Neural progenitor cell (in vitro differentiated cells): Measurements from ENCODE around the gene ASB10. TPM values are rescaled to one million over a fixed set of nuclear protein-coding genes. Genes with fewer than 3 reads are reported as not detected.

Source experiments
- DNase-seq: peaks from one replicate; pipeline ENCODE4 v3.0.0-alpha.2; 2016; ENCODE audit warnings: low spot score
- H2AFZ ChIP-seq: fragments of 200-600 bp; sonication (generic); replicated peaks from 2 replicates; pipeline ENCODE4 v1.6.1; 2016; ENCODE audit warnings: antibody characterized with exemption
- H3F3A ChIP-seq: fragments of 200-600 bp; sonication (generic); 2 replicates; pipeline ENCODE4 v1.6.1; 2016; ENCODE audit warnings: antibody characterized with exemption, low read depth
- H3K27ac ChIP-seq: fragments of 200-600 bp; sonication (generic); 2 replicates; pipeline ENCODE4 v1.5.1; 2016; ENCODE audit warnings: mild to moderate bottlenecking
- H3K27me3 ChIP-seq: fragments of 200-600 bp; sonication (generic); 2 replicates; pipeline ENCODE4 v1.6.1; 2016; ENCODE audit warnings: mild to moderate bottlenecking, moderate library complexity
- H3K36me3 ChIP-seq: fragments of 200-600 bp; sonication (generic); 2 replicates; pipeline ENCODE4 v1.5.1; 2016
- H3K4me1 ChIP-seq: fragments of 200-600 bp; sonication (generic); 2 replicates; pipeline ENCODE4 v1.6.1; 2016; ENCODE audit warnings: mixed run types
- H3K4me2 ChIP-seq: fragments of 200-600 bp; sonication (generic); 2 replicates; pipeline ENCODE4 v1.6.1; 2016
- H3K4me3 ChIP-seq: fragments of 200-600 bp; sonication (generic); 2 replicates; pipeline ENCODE4 v1.5.1; 2016
- H3K79me2 ChIP-seq: fragments of 200-600 bp; sonication (generic); 2 replicates; pipeline ENCODE4 v1.6.1; 2016; ENCODE audit warnings: low read depth
- H3K9ac ChIP-seq: fragments of 200-600 bp; sonication (generic); 2 replicates; pipeline ENCODE4 v1.6.1; 2016
- H3K9me3 ChIP-seq: fragments of 200-600 bp; sonication (generic); 2 replicates; pipeline ENCODE4 v1.5.1; 2016; ENCODE audit warnings: low read depth
- H4K20me1 ChIP-seq: fragments of 200-600 bp; sonication (generic); 2 replicates; pipeline ENCODE4 v1.6.1; 2016; ENCODE audit warnings: low read depth
- H3K27ac Mint-ChIP-seq: 3 replicates; pipeline ENCODE4 v1.8.0; 2021; ENCODE audit warnings: mixed read lengths
- H3K27me3 Mint-ChIP-seq: 2 replicates; pipeline ENCODE4 v1.8.0; 2022; ENCODE audit warnings: low read depth, mild to moderate bottlenecking, inconsistent platforms, moderate library complexity, mixed read lengths; ENCODE audit not compliant: insufficient read depth
- H3K36me3 Mint-ChIP-seq: 3 replicates; pipeline ENCODE4 v1.8.0; 2021; ENCODE audit warnings: mixed read lengths
- H3K4me1 Mint-ChIP-seq: 3 replicates; pipeline ENCODE4 v1.8.0; 2021; ENCODE audit warnings: mixed read lengths
- H3K4me3 Mint-ChIP-seq: 3 replicates; pipeline ENCODE4 v1.8.0; 2021; ENCODE audit warnings: mild to moderate bottlenecking, moderate library complexity, mixed read lengths
- H3K9me3 Mint-ChIP-seq: 3 replicates; pipeline ENCODE4 v1.8.0; 2020; ENCODE audit warnings: mixed read lengths
- CTCF ChIP-seq: fragments of 200-600 bp; sonication (generic); IDR thresholded peaks from 2 replicates; pipeline ENCODE4 v1.5.1; 2017; ENCODE audit warnings: antibody characterized with exemption, mild to moderate bottlenecking
- EZH2 ChIP-seq: fragments of 200-600 bp; sonication (generic); IDR thresholded peaks from 2 replicates; pipeline ENCODE4 v1.6.1; 2017; ENCODE audit warnings: antibody characterized with exemption, mild to moderate bottlenecking, moderate library complexity
- EZH2phosphoT487 ChIP-seq: fragments of 200-600 bp; sonication (generic); IDR thresholded peaks from 2 replicates; pipeline ENCODE4 v1.6.1; 2017; ENCODE audit warnings: antibody characterized with exemption
- total RNA-seq: library from RNA; depleted of rRNA; stranded (reverse); fragments of >200 nt; gene quantifications from 2 replicates; pipeline ENCODE4 v1.2.3, GENCODE V29; 2015; ENCODE audit warnings: low replicate concordance

The ASB10 gene
- total RNA-seq, 1 donor from 2014 or later, result not detected

- no peaks in the 10 kb centered on the region for H4K20me1 ChIP-seq
- Mint-ChIP-seq H3K36me3 (no peaks in the 10 kb centered on the region), H3K27me3 (peaks cover 10% of the 10 kb centered on the region), H3K4me3 (no peak overlapping the region), H3K4me1 (no peaks in the 10 kb centered on the region), H3K27ac (no peak overlapping the region), H3K9me3 (no peaks in the 10 kb centered on the region)
- no peak overlapping the region for H3K9ac ChIP-seq
- no peaks in the 10 kb centered on the region for H3K4me1 ChIP-seq
- DNase-seq, result no peak
- no peak overlapping the region for H3K27ac ChIP-seq
- TF ChIP-seq EZH2 (no peak), EZH2phosphoT487 (no peak), CTCF (no peak)
- no peak overlapping the region for H3K4me3 ChIP-seq
- H3K27me3 ChIP-seq, result peaks cover 22% of the 10 kb centered on the region
- no peaks in the 10 kb centered on the region for H3F3A ChIP-seq
- no peak overlapping the region for H3K4me2 ChIP-seq
- no peaks in the 10 kb centered on the region for H3K36me3 ChIP-seq
- no peak overlapping the region for H2AFZ ChIP-seq
- no peaks in the 10 kb centered on the region for H3K9me3 ChIP-seq
- H3K79me2 ChIP-seq, result no peaks in the 10 kb centered on the region
Observed at GRCh38 chr7:151193203-151193978, 6.3 kb upstream of the ASB10 start.

- peaks cover 22% of the 10 kb centered on the region for H3K27me3 ChIP-seq
- Mint-ChIP-seq H3K36me3 (no peaks in the 10 kb centered on the region), H3K27me3 (peaks cover 15% of the 10 kb centered on the region), H3K4me3 (no peak overlapping the region), H3K27ac (no peak overlapping the region), H3K9me3 (no peaks in the 10 kb centered on the region), H3K4me1 (no peaks in the 10 kb centered on the region)
- H3K79me2 ChIP-seq, result no peaks in the 10 kb centered on the region
- no peaks in the 10 kb centered on the region for H3K36me3 ChIP-seq
- H3K4me1 ChIP-seq, result no peaks in the 10 kb centered on the region
- no peak for TF ChIP-seq EZH2
- no peaks in the 10 kb centered on the region for H3F3A ChIP-seq
- no peak overlapping the region for H3K27ac ChIP-seq
- no peak for DNase-seq
- no peak overlapping the region for H2AFZ ChIP-seq
- no peak overlapping the region for H3K9ac ChIP-seq
- no peak overlapping the region for H3K4me2 ChIP-seq
- H3K4me3 ChIP-seq, result no peak overlapping the region
- no peaks in the 10 kb centered on the region for H3K9me3 ChIP-seq
- no peaks in the 10 kb centered on the region for H4K20me1 ChIP-seq
Observed at GRCh38 chr7:151192002-151192539, 5.0 kb upstream of the ASB10 start.

GRCh38 chr7:151191544-151191943, 4.5 kb upstream of the ASB10 start:
- Histone ChIP-seq H3K9ac (no peak overlapping the region), H3K27ac (no peak overlapping the region), H3K4me2 (no peak overlapping the region), H2AFZ (no peak overlapping the region), H3F3A (no peaks in the 10 kb centered on the region), H4K20me1 (no peaks in the 10 kb centered on the region), H3K36me3 (no peaks in the 10 kb centered on the region), H3K9me3 (no peaks in the 10 kb centered on the region), H3K79me2 (no peaks in the 10 kb centered on the region), H3K27me3 (peaks cover 22% of the 10 kb centered on the region), H3K4me1 (no peaks in the 10 kb centered on the region), H3K4me3 (no peak overlapping the region)
- Mint-ChIP-seq H3K4me3 (no peak overlapping the region), H3K4me1 (no peaks in the 10 kb centered on the region), H3K27me3 (peaks cover 15% of the 10 kb centered on the region), H3K9me3 (no peaks in the 10 kb centered on the region), H3K36me3 (no peaks in the 10 kb centered on the region), H3K27ac (no peak overlapping the region)
- no peak for DNase-seq
- TF ChIP-seq CTCF (no peak), EZH2 (no peak), EZH2phosphoT487 (no peak)

- no peak overlapping the region for H3K4me3 ChIP-seq
- H3K27ac Mint-ChIP-seq, result no peak overlapping the region
- H3K79me2 ChIP-seq, result no peaks in the 10 kb centered on the region
- TF ChIP-seq CTCF (no peak), EZH2 (no peak), EZH2phosphoT487 (no peak)
- no peaks in the 10 kb centered on the region for H3K9me3 ChIP-seq
- no peak overlapping the region for H3K4me3 Mint-ChIP-seq
- no peak overlapping the region for H3K9ac ChIP-seq
- no peak overlapping the region for H2AFZ ChIP-seq
- H3K4me1 ChIP-seq, result no peaks in the 10 kb centered on the region
- H3K36me3 ChIP-seq, result no peaks in the 10 kb centered on the region
- H3K4me2 ChIP-seq, result no peak overlapping the region
- H3K4me1 Mint-ChIP-seq, result no peaks in the 10 kb centered on the region
- peaks cover 10% of the 10 kb centered on the region for H3K27me3 ChIP-seq
- no peaks in the 10 kb centered on the region for H4K20me1 ChIP-seq
- peaks cover 19% of the 10 kb centered on the region for H3K27me3 Mint-ChIP-seq
- no peaks in the 10 kb centered on the region for H3F3A ChIP-seq
- H3K36me3 Mint-ChIP-seq, result no peaks in the 10 kb centered on the region
- no peaks in the 10 kb centered on the region for H3K9me3 Mint-ChIP-seq
- H3K27ac ChIP-seq, result no peak overlapping the region
- DNase-seq, result no peak
Observed at GRCh38 chr7:151189038-151189437, 2.0 kb upstream of the ASB10 start.
